Activated B cell treated with CpG ODN at 0.5 μM for 24 hours (primary cell): Measurements from ENCODE around the gene TAAR2. TPM values are rescaled to one million over a fixed set of nuclear protein-coding genes. Genes with fewer than 3 reads are reported as not detected.

Experiments used
- ATAC-seq: fragments of 200-7000 bp; cut with Tn5 transposase; one replicate; pipeline ENCODE4 v1.10.0; 2021; ENCODE audit warnings: low read depth, mild to moderate bottlenecking, moderate library complexity
- CTCF ChIA-PET: fragments of 350-600 bp; sonication (Branson Sonifier 250); formaldehyde crosslinking; loops from one replicate; lab custom pipeline; 2021; ENCODE audit warnings: antibody characterized with exemption; lab: Charles Lee
- POLR2A ChIA-PET: fragments of 350-600 bp; sonication (Branson Sonifier 250); formaldehyde crosslinking; loops from one replicate; lab custom pipeline; 2021; ENCODE audit warnings: antibody characterized with exemption; lab: Charles Lee
- DNase-seq: peaks from one replicate; pipeline ENCODE4 v3.0.0; 2022
- H3K27ac Mint-ChIP-seq: one replicate; pipeline ENCODE4 v1.8.0; 2020; ENCODE audit warnings: mixed read lengths
- H3K27me3 Mint-ChIP-seq: one replicate; pipeline ENCODE4 v1.8.0; 2021; ENCODE audit warnings: mixed read lengths
- H3K36me3 Mint-ChIP-seq: one replicate; pipeline ENCODE4 v1.8.0; 2021; ENCODE audit warnings: low read depth, mixed read lengths
- H3K4me1 Mint-ChIP-seq: one replicate; pipeline ENCODE4 v1.8.0; 2021; ENCODE audit warnings: mixed read lengths
- H3K4me3 Mint-ChIP-seq: one replicate; pipeline ENCODE4 v1.8.0; 2020; ENCODE audit warnings: mild to moderate bottlenecking, mixed read lengths
- H3K9me3 Mint-ChIP-seq: one replicate; pipeline ENCODE4 v1.8.0; 2020; ENCODE audit warnings: mixed read lengths
- CTCF ChIP-seq: fragments of 200-600 bp; IDR thresholded peaks from one replicate; pipeline ENCODE4 v1.8.0; 2022; ENCODE audit warnings: antibody characterized with exemption, mild to moderate bottlenecking
- intact Hi-C: fragments of 100-400 bp; cut with micrococcal nuclease; formaldehyde crosslinking; loops from one replicate; pipeline ENCODE4 v1.15.1; 2024
- total RNA-seq: library from RNA; stranded (reverse); gene quantifications from 2 replicates; pipeline ENCODE4 v1.2.3, GENCODE V29; 2022

Gene TAAR2
- total RNA-seq, 1 donor from 2014 or later, result not detected

GRCh38 chr6:132568611-132569010 is 55.5 kb downstream of the TAAR2 start:
- Mint-ChIP-seq H3K36me3 (no peaks in the 10 kb centered on the region), H3K27ac (no peak overlapping the region), H3K9me3 (no peaks in the 10 kb centered on the region), H3K4me1 (no peaks in the 10 kb centered on the region), H3K4me3 (no peak overlapping the region), H3K27me3 (peaks cover 24% of the 10 kb centered on the region)
- intact Hi-C loops, result no loop called here
- POLR2A ChIA-PET, result no interaction called here
- TF ChIP-seq CTCF, result no peak
- no peak for ATAC-seq
- DNase-seq, result no peak
- CTCF ChIA-PET, result no interaction called here

- no peaks in the 10 kb centered on the region for H3K4me1 Mint-ChIP-seq
- intact Hi-C loops, result no loop called here
- no peak for TF ChIP-seq CTCF
- no peaks in the 10 kb centered on the region for H3K9me3 Mint-ChIP-seq
- DNase-seq, result no peak
- CTCF ChIA-PET, result no interaction called here
- H3K36me3 Mint-ChIP-seq, result no peaks in the 10 kb centered on the region
- H3K4me3 Mint-ChIP-seq, result no peak overlapping the region
- ATAC-seq, result no peak
- peaks cover 20% of the 10 kb centered on the region for H3K27me3 Mint-ChIP-seq
- POLR2A ChIA-PET, result no interaction called here
- H3K27ac Mint-ChIP-seq, result no peak overlapping the region
Measured at GRCh38 chr6:132567566-132567965, 56.5 kb downstream of the TAAR2 start.

Other genes with a start within 250 kb of the TAAR2 start
- gene MOXD1, start 222.8 kb downstream of the TAAR2 start, total RNA-seq, result 3.2 and 3.7 TPM in 2 replicates
- gene STX7, start 111.2 kb downstream of the TAAR2 start, total RNA-seq, result 109 and 138 TPM in 2 replicates
- gene TAAR9, start 86.0 kb downstream of the TAAR2 start, total RNA-seq, result not detected in 2 replicates
- not detected in 2 replicates for gene TAAR8, start 71.6 kb downstream of the TAAR2 start, total RNA-seq
- not detected in 2 replicates for gene TAAR6, start 54.0 kb downstream of the TAAR2 start, total RNA-seq
- not detected in 2 replicates for gene TAAR5, start 34.5 kb downstream of the TAAR2 start, total RNA-seq
- gene TAAR1, start 34.9 kb upstream of the TAAR2 start, total RNA-seq, result not detected in 2 replicates
- 0.07 TPM in 1 of 2 replicates, not detected in the other for gene VNN1, start 89.8 kb upstream of the TAAR2 start, total RNA-seq
- gene VNN2, start 133.6 kb upstream of the TAAR2 start, total RNA-seq, result 21.0 and 25.6 TPM in 2 replicates
- 8.1 and 8.2 TPM in 2 replicates for gene SLC18B1, start 174.4 kb upstream of the TAAR2 start, total RNA-seq
- 2,505 and 3,226 TPM in 2 replicates for gene RPS12, start 190.3 kb upstream of the TAAR2 start, total RNA-seq